Nephron progenitor cell (in vitro differentiated cells): ENCODE measurements around the gene POU6F2.

ENCODE experiments used
- DNase-seq: peaks from one replicate; pipeline ENCODE4 v3.0.0; 2021
- H3K27ac Mint-ChIP-seq: 2 replicates; pipeline ENCODE4 v1.8.0; 2021; ENCODE audit warnings: mild to moderate bottlenecking, moderate library complexity, mixed read lengths
- H3K27me3 Mint-ChIP-seq: 2 replicates; pipeline ENCODE4 v1.8.0; 2021; ENCODE audit warnings: mild to moderate bottlenecking, low read depth, mixed read lengths; ENCODE audit not compliant: poor library complexity
- H3K36me3 Mint-ChIP-seq: 2 replicates; pipeline ENCODE4 v1.8.0; 2021; ENCODE audit warnings: low read depth, mixed read lengths
- H3K4me1 Mint-ChIP-seq: 2 replicates; pipeline ENCODE4 v1.8.0; 2021; ENCODE audit warnings: mixed read lengths
- H3K4me3 Mint-ChIP-seq: 2 replicates; pipeline ENCODE4 v1.8.0; 2021; ENCODE audit warnings: mild to moderate bottlenecking, moderate library complexity, mixed read lengths
- H3K9me3 Mint-ChIP-seq: 2 replicates; pipeline ENCODE4 v1.8.0; 2021; ENCODE audit warnings: mild to moderate bottlenecking, moderate library complexity, mixed read lengths
- CTCF ChIP-seq: fragments of 200-600 bp; sonication (generic); IDR thresholded peaks from 2 replicates; pipeline ENCODE4 v1.5.0; 2021; ENCODE audit warnings: antibody characterized with exemption

POU6F2 gene

DNA sequence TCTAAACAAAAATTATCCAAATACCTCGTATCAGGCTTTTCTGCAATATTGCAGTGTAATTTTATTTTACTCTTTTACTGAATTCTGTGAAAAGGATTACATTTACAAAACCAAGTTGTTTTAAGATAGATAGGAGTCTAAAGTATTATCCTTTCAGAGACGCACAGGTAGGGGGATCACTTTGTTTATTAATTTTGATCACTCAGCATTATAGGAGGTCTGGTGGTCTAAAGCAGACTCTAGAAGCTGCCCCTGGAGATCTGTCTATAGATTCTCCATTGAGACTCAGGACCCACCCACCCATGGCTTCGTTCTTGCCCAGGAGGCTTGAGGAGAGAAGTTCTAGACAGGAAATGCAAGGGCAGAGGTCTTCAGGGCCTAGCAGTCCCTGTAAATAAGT lies 365.1 kb downstream of the POU6F2 start:
- H3K36me3 Mint-ChIP-seq = no peaks in the 10 kb centered on the region
- H3K27me3 Mint-ChIP-seq = peaks cover 8% of the 10 kb centered on the region
- DNase-seq = no peak
- no peak for TF ChIP-seq CTCF
- no peak overlapping the region for H3K27ac Mint-ChIP-seq
- no peaks in the 10 kb centered on the region for H3K9me3 Mint-ChIP-seq
- no peaks in the 10 kb centered on the region for H3K4me1 Mint-ChIP-seq
- no peak overlapping the region for H3K4me3 Mint-ChIP-seq

- DNase-seq = no peak
- no peaks in the 10 kb centered on the region for H3K9me3 Mint-ChIP-seq
- no peak overlapping the region for H3K4me3 Mint-ChIP-seq
- H3K27ac Mint-ChIP-seq = no peak overlapping the region
- peaks cover 3% of the 10 kb centered on the region for H3K27me3 Mint-ChIP-seq
- H3K4me1 Mint-ChIP-seq = peaks cover 24% of the 10 kb centered on the region
- TF ChIP-seq CTCF = no peak
- no peaks in the 10 kb centered on the region for H3K36me3 Mint-ChIP-seq
Observed at GRCh38 chr7:39349452-39350123, 371.9 kb downstream of the POU6F2 start.

DNA sequence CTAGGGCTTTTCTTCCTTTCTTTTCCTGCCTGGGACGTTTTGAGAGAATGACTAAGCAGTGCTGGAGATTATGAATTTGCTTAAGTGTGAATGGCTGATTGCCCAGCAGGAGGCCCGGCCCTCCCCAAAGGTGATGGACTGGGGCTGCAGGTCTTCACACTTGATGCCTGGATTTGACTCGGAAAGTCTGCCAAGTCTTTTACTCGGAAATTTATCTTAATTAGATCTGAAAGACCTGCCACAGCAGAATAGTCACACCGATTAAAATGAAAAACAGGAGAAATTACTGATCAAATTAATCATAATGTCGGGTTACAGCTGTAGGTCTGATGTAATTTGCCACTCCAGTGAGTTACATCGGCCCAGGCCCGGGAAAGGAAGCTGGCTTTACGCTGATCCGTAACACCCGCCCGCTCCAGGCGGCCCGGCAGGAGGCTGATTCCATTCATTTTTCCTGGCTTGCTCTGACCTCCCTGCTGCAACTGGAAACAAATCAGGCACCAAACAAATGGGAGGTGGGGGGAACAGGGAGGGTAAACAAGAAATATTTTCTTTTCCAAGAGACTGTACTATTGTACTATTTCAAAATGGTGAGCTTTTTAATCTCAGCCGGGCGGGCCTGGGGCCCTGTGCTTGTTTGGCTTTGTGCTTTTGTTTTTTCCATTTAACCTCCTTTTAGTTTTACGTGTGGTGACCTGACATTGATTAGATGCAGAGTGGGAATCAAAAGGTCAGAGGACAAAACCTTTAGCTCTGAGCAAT lies 376.1 kb downstream of the POU6F2 start:
- Mint-ChIP-seq H3K27ac (peak overlapping the region; percentile 18), H3K9me3 (no peaks in the 10 kb centered on the region), H3K36me3 (no peaks in the 10 kb centered on the region), H3K4me1 (peaks cover 28% of the 10 kb centered on the region), H3K27me3 (peaks cover 4% of the 10 kb centered on the region), H3K4me3 (peak overlapping the region; percentile 50)
- DNase-seq = peak; percentile 56
- TF ChIP-seq CTCF = no peak

DNA sequence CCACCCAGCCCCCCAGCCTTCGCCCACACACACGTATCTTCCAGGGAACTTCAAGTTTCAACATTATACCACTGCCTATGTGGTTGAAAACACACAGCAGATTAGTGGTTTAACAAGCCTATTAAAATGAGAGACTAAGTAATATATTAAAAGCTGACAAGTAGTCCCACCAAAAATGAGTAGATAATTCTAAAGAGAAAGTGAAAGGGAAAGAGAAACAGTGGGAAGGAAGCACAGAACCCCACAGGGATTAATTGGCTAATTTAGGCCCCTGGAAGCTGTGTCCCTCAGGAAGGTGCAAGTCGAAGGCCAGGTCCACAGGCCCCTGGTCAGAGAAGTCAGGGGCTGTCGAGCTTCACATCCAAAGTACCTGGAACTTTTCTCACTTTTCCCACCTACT lies 378.0 kb downstream of the POU6F2 start:
- H3K27ac Mint-ChIP-seq = no peak overlapping the region
- H3K4me1 Mint-ChIP-seq = peaks cover 25% of the 10 kb centered on the region
- no peak overlapping the region for H3K4me3 Mint-ChIP-seq
- no peaks in the 10 kb centered on the region for H3K36me3 Mint-ChIP-seq
- peaks cover 4% of the 10 kb centered on the region for H3K27me3 Mint-ChIP-seq
- TF ChIP-seq CTCF = no peak
- DNase-seq = no peak
- no peaks in the 10 kb centered on the region for H3K9me3 Mint-ChIP-seq

GRCh38 chr7:39356172-39356925 lies 378.6 kb downstream of the POU6F2 start:
- Mint-ChIP-seq H3K4me1 (peaks cover 25% of the 10 kb centered on the region), H3K27ac (no peak overlapping the region), H3K9me3 (no peaks in the 10 kb centered on the region), H3K36me3 (no peaks in the 10 kb centered on the region), H3K4me3 (no peak overlapping the region), H3K27me3 (peaks cover 4% of the 10 kb centered on the region)
- no peak for DNase-seq
- TF ChIP-seq CTCF = no peak
